Fibroblast of lung (primary cell): ENCODE measurements around the gene OLAH.

ENCODE experiments used
- EZH2 ChIP-seq: IDR thresholded peaks from 2 replicates; pipeline ENCODE4 v1.5.1; 2012; ENCODE audit warnings: low read length, control low read depth, mild to moderate bottlenecking; ENCODE audit errors: missing control alignments
- TF ChIP-seq, protein P1 (sequence below), 2 donors: IDR thresholded peaks in 1 of 2; conservative IDR thresholded peaks in 1 of 2; 1 replicate in 1 of 2; 2 replicates in 1 of 2; pipeline ENCODE4 v1.5.1; 2011 to 2012; ENCODE audit warnings: low read length in 2 of 2, control low read depth in 1 of 2, inconsistent platforms in 1 of 2, low read depth in 1 of 2, mild to moderate bottlenecking in 1 of 2

DNA sequence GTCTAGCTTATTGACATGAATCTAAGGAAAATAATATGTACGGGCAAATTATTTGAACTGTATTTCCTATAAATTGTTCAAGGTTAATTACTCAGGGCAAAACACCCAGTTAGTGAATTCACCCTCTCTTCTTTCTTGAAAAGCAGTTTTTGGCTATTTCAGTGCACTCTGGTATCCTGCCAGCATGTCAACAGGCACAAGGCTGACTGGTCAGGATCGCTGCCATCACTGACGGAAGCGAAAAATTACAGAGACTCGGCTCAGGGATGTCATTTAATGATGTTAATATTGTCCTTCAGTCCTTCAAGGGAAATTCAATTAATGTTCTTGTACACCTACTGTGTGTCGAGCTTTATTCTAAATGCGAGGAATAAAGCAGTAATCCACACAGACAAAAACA lies 28.3 kb upstream of the OLAH start:
- TF ChIP-seq, protein P1, sequence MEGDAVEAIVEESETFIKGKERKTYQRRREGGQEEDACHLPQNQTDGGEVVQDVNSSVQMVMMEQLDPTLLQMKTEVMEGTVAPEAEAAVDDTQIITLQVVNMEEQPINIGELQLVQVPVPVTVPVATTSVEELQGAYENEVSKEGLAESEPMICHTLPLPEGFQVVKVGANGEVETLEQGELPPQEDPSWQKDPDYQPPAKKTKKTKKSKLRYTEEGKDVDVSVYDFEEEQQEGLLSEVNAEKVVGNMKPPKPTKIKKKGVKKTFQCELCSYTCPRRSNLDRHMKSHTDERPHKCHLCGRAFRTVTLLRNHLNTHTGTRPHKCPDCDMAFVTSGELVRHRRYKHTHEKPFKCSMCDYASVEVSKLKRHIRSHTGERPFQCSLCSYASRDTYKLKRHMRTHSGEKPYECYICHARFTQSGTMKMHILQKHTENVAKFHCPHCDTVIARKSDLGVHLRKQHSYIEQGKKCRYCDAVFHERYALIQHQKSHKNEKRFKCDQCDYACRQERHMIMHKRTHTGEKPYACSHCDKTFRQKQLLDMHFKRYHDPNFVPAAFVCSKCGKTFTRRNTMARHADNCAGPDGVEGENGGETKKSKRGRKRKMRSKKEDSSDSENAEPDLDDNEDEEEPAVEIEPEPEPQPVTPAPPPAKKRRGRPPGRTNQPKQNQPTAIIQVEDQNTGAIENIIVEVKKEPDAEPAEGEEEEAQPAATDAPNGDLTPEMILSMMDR (conservative IDR thresholded peaks at IDR 0.05 in 1 of 2, IDR thresholded peaks at IDR 0.05 in 1 of 2; ENCODE audit: low read depth in 1 of 2, low read length in 2 of 2) = no peak
- no peak for TF ChIP-seq EZH2
